ENCODE measurements around the gene CATSPERE.
A peak's percentile ranks its signal among the peaks of the same experiment; 100 is the strongest.
"Not testable (repeated sequence)": the region's sequence is repeated elsewhere in the genome, so short reads cannot be mapped to it uniquely, and the experiment has no call there.

The CATSPERE gene

DNA sequence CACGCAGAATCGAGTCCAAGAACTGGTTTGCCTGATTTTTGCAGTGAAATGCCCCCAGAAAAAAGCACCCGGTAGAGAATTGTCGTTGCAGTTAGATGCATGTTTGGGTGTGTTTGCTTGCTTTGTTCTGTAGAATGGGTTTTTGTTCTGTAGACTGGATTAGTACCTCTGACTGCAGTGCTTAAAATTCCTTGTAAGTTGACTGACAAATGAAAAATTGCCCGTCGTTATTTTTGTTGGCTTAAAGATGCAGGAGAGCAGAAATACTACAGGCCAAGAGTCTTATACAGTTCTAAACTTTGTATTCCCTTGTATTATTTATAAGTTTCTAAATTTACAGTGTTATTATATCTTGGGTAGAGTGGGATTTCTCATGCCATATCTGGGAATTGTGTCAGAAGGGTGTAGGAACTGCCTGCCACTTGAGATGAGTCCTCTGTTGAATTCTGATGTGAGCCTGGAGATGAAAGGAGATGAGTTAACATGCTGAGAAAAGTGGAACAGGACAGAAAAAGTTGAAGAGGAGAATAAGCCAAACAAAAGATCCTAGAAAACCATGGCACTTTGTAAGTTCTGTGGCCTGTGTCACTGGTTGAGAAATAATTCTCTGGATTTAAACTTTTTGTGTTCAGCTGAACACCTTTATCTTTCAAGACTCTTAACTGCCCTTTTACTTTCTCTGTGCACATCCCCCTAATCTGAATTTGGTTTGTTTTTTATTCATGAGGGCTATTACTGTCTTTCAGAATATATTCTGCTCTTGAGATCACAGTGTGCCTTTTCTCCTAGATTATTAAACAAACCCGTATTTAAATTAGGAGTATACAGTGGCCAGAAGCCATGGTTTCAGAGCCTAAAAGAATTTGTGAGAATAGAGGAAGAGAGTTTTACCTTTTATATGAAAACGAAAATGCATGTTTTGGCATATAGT is 193.3 kb downstream of the CATSPERE start:
- H3K27me3 ChIP-seq (ENCODE audit: control insufficient read depth, insufficient read depth, low read length) = no peaks in the 10 kb centered on the region
- peak overlapping the region; percentile 80 for H3K4me3 ChIP-seq (ENCODE audit: low read length)
- peak overlapping the region; percentile 88 for H3K4me2 ChIP-seq (ENCODE audit: low read length)
- H3K4me1 ChIP-seq (ENCODE audit: control insufficient read depth, insufficient read depth, low read length) = peaks cover 27% of the 10 kb centered on the region
- H3K9me3 ChIP-seq (replicated peaks; ENCODE audit: low read length) = no peaks in the 10 kb centered on the region
- peak overlapping the region; percentile 95 for H3K9ac ChIP-seq (ENCODE audit: low read depth, low read length)
- peaks cover 6% of the 10 kb centered on the region for H3K36me3 ChIP-seq (ENCODE audit: insufficient read depth, low read length)

DNA sequence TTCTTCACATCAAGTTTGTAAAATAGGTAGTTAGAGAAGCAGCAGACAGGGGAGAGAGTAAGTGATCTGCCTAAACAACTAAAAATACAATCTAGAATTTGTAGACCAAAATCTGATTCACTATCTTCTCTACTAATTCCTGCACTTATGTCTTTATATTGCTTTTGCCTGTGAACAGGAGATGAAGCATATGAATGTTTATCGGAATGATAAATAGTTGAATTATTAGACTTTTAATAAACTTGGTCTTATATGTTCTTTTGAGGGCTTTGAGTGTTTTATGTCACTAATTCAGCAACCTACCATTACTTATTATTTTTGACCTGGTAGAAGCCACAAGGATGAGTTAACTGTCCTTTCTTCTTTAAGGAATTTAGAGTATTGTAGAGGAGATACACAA is 194.1 kb downstream of the CATSPERE start:
- Histone ChIP-seq H3K9me3 (replicated peaks; ENCODE audit: low read length) (no peaks in the 10 kb centered on the region), H3K27me3 (ENCODE audit: control insufficient read depth, insufficient read depth, low read length) (no peaks in the 10 kb centered on the region), H3K4me2 (ENCODE audit: low read length) (peak overlapping the region; percentile 88), H3K36me3 (ENCODE audit: insufficient read depth, low read length) (peaks cover 12% of the 10 kb centered on the region), H3K4me3 (ENCODE audit: low read length) (peak overlapping the region; percentile 80), H3K4me1 (ENCODE audit: control insufficient read depth, insufficient read depth, low read length) (peaks cover 36% of the 10 kb centered on the region), H3K9ac (ENCODE audit: low read depth, low read length) (no peak overlapping the region)

DNA sequence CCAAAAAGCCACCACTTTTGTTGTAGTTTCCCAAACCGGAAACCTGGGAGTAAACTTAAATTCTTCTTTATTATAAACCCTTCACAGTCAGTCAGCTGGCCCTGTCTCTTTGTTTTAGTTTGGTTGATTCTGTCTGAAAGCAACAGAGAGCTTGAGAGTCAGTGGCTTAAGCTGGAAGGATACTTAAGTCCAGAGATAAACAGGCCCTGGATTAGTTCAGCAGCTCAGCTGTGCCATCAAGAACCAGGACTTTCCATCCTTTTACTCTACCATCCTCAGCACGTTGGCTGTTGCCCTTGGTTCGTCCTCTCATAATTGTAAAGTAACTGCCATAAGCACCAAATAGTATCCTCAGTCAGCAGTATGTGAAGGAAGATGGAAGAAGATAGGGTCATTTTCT is 196.3 kb downstream of the CATSPERE start:
- no peak overlapping the region for H3K4me3 ChIP-seq (ENCODE audit: low read length)
- no peak overlapping the region for H3K9ac ChIP-seq (ENCODE audit: low read depth, low read length)
- peaks cover 32% of the 10 kb centered on the region for H3K4me1 ChIP-seq (ENCODE audit: control insufficient read depth, insufficient read depth, low read length)

DNA sequence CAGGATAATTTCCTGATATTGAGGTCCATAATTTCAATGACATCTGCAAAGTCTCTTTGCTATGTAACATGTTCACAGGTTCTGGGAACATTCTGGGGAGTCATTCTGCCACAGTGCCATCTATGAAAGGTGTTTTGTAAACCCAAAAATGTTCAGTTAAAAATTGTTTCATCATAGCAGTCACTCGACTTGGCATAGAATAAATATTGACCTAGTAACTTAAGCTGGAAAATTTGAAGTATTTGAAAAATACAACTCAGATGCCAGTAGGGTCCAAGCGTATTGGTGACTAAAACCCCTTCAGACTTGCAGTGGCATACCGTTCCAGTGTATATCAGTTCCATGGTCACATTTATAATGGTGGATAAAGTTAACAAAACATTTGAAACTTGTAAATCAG is 198.6 kb downstream of the CATSPERE start:
- Histone ChIP-seq H3K9ac (ENCODE audit: low read depth, low read length) (no peak overlapping the region), H3K9me3 (replicated peaks; ENCODE audit: low read length) (no peaks in the 10 kb centered on the region), H3K4me2 (ENCODE audit: low read length) (no peak overlapping the region), H3K36me3 (ENCODE audit: insufficient read depth, low read length) (peaks cover 12% of the 10 kb centered on the region), H3K27me3 (ENCODE audit: control insufficient read depth, insufficient read depth, low read length) (no peaks in the 10 kb centered on the region), H3K4me3 (ENCODE audit: low read length) (no peak overlapping the region), H3K4me1 (ENCODE audit: control insufficient read depth, insufficient read depth, low read length) (peaks cover 28% of the 10 kb centered on the region)

More for the DNA sequence above, 196.3 kb downstream of the CATSPERE start:
- Histone ChIP-seq H3K36me3 (ENCODE audit: insufficient read depth, low read length) (peaks cover 12% of the 10 kb centered on the region), H3K4me2 (ENCODE audit: low read length) (no peak overlapping the region), H3K9me3 (replicated peaks; ENCODE audit: low read length) (no peaks in the 10 kb centered on the region), H3K27me3 (ENCODE audit: control insufficient read depth, insufficient read depth, low read length) (no peaks in the 10 kb centered on the region)

DNA sequence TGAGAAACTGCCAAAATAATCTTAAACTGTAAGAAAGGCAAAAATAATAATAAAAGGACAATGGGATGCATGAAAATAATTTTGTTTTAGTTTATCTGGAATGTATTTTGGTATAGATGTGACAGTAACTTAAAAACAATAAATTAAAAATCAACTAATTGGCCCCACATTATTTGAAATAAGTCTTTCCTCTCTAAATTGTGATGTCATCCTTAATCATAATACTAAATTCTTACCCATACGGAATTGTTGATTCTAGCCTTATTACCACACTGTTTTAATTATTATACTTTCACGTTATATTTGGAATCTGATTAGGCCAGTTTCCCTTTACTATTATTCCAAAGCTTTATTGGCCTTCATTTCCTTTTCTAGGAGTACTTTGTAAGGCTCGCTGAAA is 199.5 kb downstream of the CATSPERE start:
- no peaks in the 10 kb centered on the region for H3K27me3 ChIP-seq (ENCODE audit: control insufficient read depth, insufficient read depth, low read length)
- H3K4me3 ChIP-seq (ENCODE audit: low read length) = no peak overlapping the region
- no peak overlapping the region for H3K9ac ChIP-seq (ENCODE audit: low read depth, low read length)
- no peaks in the 10 kb centered on the region for H3K9me3 ChIP-seq (replicated peaks; ENCODE audit: low read length)
- no peak overlapping the region for H3K4me2 ChIP-seq (ENCODE audit: low read length)
- peaks cover 24% of the 10 kb centered on the region for H3K4me1 ChIP-seq (ENCODE audit: control insufficient read depth, insufficient read depth, low read length)
- peaks cover 12% of the 10 kb centered on the region for H3K36me3 ChIP-seq (ENCODE audit: insufficient read depth, low read length)

DNA sequence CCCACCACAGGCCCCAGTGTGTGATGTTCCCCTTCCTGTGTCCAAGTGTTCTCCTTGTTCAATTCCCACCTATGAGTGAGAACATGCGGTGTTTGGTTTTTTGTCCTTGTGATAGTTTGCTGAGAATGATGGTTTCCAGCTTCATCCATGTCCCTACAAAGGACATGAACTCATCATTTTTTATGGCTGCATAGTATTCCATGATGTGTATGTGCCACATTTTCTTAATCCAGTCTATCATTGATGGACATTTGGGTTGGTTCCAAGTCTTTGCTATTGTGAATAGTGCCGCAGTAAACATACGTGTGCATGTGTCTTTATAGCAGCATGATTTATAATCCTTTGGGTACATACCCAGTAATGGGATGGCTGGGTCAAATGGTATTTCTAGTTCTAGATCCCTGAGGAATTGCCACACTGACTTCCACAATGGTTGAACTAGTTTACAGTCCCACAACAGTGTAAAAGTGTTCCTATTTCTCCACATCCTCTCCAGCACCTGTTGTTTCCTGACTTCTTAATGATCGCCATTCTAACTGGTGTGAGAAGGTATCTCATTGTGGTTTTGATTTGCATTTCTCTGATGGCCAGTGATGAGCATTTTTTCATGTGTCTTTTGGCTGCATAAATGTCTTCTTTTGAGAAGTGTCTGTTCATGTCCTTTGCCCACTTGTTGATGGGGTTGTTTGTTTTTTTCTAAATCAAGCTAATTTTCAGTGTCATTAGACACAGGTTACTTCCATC is 200.7 kb downstream of the CATSPERE start:
- H3K9me3 ChIP-seq (replicated peaks; ENCODE audit: low read length); H3K9ac ChIP-seq (ENCODE audit: low read depth, low read length); H3K4me3 ChIP-seq (ENCODE audit: low read length); H3K27me3 ChIP-seq (ENCODE audit: control insufficient read depth, insufficient read depth, low read length); H3K4me2 ChIP-seq (ENCODE audit: low read length): not testable (repeated sequence)
- H3K4me1 ChIP-seq (ENCODE audit: control insufficient read depth, insufficient read depth, low read length) = peaks cover 22% of the 10 kb centered on the region
- H3K36me3 ChIP-seq (ENCODE audit: insufficient read depth, low read length) = peaks cover 12% of the 10 kb centered on the region

DNA sequence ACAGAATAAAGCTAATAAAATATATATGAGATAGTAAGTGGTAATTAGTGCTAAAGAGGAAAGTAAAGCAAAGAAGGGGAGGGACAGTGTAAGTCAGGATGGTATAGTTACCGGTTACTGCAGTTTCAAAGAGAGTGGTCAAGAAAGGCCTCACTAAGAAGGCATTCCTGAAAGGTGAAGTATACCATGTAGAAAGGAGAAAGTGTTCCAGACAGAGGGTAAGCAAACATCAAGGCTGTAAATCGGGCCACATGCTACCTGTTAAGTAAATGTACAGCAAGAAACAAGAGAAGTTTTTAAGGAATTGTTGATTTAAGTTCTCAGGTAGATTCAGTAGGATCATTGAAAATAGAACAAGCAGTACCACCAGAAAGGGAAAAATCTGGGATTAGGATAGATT is 201.5 kb downstream of the CATSPERE start:
- Histone ChIP-seq H3K9ac (ENCODE audit: low read depth, low read length) (no peak overlapping the region), H3K9me3 (replicated peaks; ENCODE audit: low read length) (no peaks in the 10 kb centered on the region), H3K4me1 (ENCODE audit: control insufficient read depth, insufficient read depth, low read length) (peaks cover 22% of the 10 kb centered on the region), H3K27me3 (ENCODE audit: control insufficient read depth, insufficient read depth, low read length) (no peaks in the 10 kb centered on the region), H3K4me3 (ENCODE audit: low read length) (no peak overlapping the region), H3K4me2 (ENCODE audit: low read length) (no peak overlapping the region), H3K36me3 (ENCODE audit: insufficient read depth, low read length) (peaks cover 8% of the 10 kb centered on the region)

DNA sequence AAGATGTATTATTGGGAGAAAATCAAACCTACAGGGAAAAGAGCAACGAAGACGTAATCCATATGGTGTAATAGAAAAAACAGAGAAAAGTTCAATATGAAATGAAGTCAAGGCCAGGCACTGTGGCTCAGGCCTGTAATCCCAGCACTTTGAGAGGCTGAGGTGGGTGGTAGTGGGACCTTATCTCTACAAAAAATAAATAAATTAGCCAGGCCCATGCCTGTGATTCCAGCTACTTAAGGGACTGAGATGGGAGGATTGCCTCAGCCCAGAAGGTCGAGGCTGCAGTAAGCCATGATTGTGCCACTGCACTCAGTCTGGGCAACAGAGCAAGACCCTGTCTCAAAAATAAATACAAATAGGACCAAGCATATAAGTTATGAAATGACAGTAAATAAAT is 203.3 kb downstream of the CATSPERE start:
- peaks cover 19% of the 10 kb centered on the region for H3K4me1 ChIP-seq (ENCODE audit: control insufficient read depth, insufficient read depth, low read length)
- H3K4me3 ChIP-seq (ENCODE audit: low read length) = no peak overlapping the region
- no peaks in the 10 kb centered on the region for H3K27me3 ChIP-seq (ENCODE audit: control insufficient read depth, insufficient read depth, low read length)

DNA sequence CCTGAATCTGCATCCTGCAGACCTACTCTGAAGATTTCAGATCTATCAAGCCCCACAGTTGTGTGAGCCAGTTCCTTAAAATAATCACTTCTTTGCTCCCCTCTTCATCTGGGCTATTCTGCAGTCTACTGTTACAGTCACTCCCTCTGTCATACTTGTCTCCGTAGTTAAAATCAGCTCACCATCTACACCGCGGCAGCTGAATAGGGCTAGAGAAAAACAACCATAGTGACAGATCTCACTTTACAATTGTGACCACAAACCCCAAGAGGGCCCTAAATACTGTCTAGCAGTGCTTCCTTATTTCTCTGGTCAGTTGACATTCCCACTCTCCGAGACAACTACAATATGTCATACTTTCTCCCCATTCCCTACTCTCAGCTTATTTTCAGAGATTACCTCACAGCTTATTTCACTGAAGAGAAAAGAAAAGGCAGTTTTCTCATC is 204.7 kb downstream of the CATSPERE start:
- no peaks in the 10 kb centered on the region for H3K36me3 ChIP-seq (ENCODE audit: insufficient read depth, low read length)
- no peaks in the 10 kb centered on the region for H3K27me3 ChIP-seq (ENCODE audit: control insufficient read depth, insufficient read depth, low read length)
- no peaks in the 10 kb centered on the region for H3K9me3 ChIP-seq (replicated peaks; ENCODE audit: low read length)
- no peak overlapping the region for H3K9ac ChIP-seq (ENCODE audit: low read depth, low read length)
- H3K4me3 ChIP-seq (ENCODE audit: low read length) = no peak overlapping the region
- H3K4me2 ChIP-seq (ENCODE audit: low read length) = peak overlapping the region; percentile 11
- peaks cover 10% of the 10 kb centered on the region for H3K4me1 ChIP-seq (ENCODE audit: control insufficient read depth, insufficient read depth, low read length)

More for the DNA sequence above, 203.3 kb downstream of the CATSPERE start:
- no peak overlapping the region for H3K9ac ChIP-seq (ENCODE audit: low read depth, low read length)
- no peaks in the 10 kb centered on the region for H3K9me3 ChIP-seq (replicated peaks; ENCODE audit: low read length)
- peaks cover 6% of the 10 kb centered on the region for H3K36me3 ChIP-seq (ENCODE audit: insufficient read depth, low read length)
- no peak overlapping the region for H3K4me2 ChIP-seq (ENCODE audit: low read length)

DNA sequence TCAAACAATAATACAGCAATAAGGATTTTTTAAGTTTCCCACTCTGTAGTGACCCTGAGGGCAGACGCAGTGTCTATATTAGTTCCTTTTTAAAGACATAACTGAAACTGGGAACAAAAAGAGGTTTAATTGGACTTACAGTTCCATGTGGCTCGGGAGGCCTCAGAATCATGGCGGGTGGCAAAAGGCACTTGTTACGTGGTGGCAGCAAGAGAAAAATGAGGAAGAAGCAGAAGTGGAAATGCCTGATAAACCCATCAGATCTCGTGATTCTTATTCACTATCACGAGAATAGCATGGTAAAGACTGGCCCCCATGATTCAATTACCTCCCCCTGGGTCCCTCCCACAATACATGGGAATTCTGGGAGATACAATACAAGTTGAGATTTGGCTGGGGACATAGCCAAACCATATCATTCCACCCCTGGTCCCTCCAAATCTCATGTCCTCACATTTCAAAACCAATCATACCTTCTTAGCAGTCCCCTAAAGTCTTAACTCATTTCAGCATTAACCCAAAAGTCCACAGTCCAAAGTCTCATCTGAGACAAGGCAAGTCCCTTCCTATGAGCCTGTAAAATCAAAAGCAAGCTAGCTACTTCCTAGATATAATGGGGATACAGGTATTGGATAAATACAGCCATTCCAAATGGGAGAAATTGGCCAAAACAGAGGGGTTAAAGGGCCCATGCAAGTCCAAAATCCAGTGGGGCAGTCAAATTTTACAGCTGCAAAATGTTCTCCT is 205.8 kb downstream of the CATSPERE start:
- not testable (repeated sequence) for H3K27me3 ChIP-seq (ENCODE audit: control insufficient read depth, insufficient read depth, low read length); H3K4me3 ChIP-seq (ENCODE audit: low read length); H3K9me3 ChIP-seq (replicated peaks; ENCODE audit: low read length); H3K4me2 ChIP-seq (ENCODE audit: low read length); H3K36me3 ChIP-seq (ENCODE audit: insufficient read depth, low read length); H3K9ac ChIP-seq (ENCODE audit: low read depth, low read length)
- peaks cover 11% of the 10 kb centered on the region for H3K4me1 ChIP-seq (ENCODE audit: control insufficient read depth, insufficient read depth, low read length)

DNA sequence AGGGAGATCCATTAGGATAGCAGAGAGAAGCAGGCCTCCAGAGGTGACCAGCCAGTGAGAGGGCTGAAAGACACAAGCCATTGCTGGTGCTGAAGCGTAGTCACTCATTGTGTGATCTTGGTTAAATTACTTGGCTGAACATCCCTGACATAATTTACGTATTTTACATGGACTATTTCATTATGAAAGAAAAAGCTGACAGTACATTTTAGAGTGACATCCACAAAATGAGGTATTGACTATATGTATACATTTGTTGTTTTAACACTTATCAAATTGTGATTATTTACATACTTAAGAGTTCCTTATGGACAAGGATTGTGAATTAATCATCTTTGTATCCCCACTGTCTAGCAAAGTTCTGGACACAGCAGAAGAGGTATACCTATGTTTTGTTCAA is 206.7 kb downstream of the CATSPERE start:
- H3K4me3 ChIP-seq (ENCODE audit: low read length) = no peak overlapping the region
- no peak overlapping the region for H3K4me2 ChIP-seq (ENCODE audit: low read length)
- no peak overlapping the region for H3K9ac ChIP-seq (ENCODE audit: low read depth, low read length)
- H3K27me3 ChIP-seq (ENCODE audit: control insufficient read depth, insufficient read depth, low read length) = no peaks in the 10 kb centered on the region
- no peaks in the 10 kb centered on the region for H3K36me3 ChIP-seq (ENCODE audit: insufficient read depth, low read length)
- no peaks in the 10 kb centered on the region for H3K9me3 ChIP-seq (replicated peaks; ENCODE audit: low read length)
- H3K4me1 ChIP-seq (ENCODE audit: control insufficient read depth, insufficient read depth, low read length) = peaks cover 21% of the 10 kb centered on the region

Measured in skeletal muscle satellite cell (primary cell).